ENCODE data around the gene CGN.

- TF ChIP-seq POLR2A (IDR thresholded peaks at IDR 0.05) (no peak), CTCF (IDR thresholded peaks at IDR 0.05) (no peak)
Observed at GRCh38 chr1:151539321-151540020, 28.3 kb downstream of the CGN start.
